GM21786 (cell line): ENCODE measurements around the gene ZNRF3.

Source experiments
- ATAC-seq: cut with Tn5 transposase; IDR thresholded peaks from one replicate; pipeline ENCODE4 v1.9.1; 2021; ENCODE audit not compliant: unreplicated experiment

Gene ZNRF3

GRCh38 chr22:28980326-28980725, 97.0 kb downstream of the ZNRF3 start:
- ATAC-seq: no peak

GRCh38 chr22:28981818-28982499, 98.6 kb downstream of the ZNRF3 start:
- ATAC-seq: no peak

GRCh38 chr22:28983190-28983589, 99.8 kb downstream of the ZNRF3 start:
- no peak for ATAC-seq

- no peak for ATAC-seq
These were observed 100.5 kb downstream of the ZNRF3 start for GRCh38 chr22:28983788-28984441.

- ATAC-seq: no peak
These were observed 101.2 kb downstream of the ZNRF3 start for GRCh38 chr22:28984482-28985158.

- no peak for ATAC-seq
These were observed 102.4 kb downstream of the ZNRF3 start for GRCh38 chr22:28985581-28986290.

- no peak for ATAC-seq
These were observed 103.0 kb downstream of the ZNRF3 start for GRCh38 chr22:28986366-28986765.

GRCh38 chr22:28988457-28988856, 105.1 kb downstream of the ZNRF3 start:
- no peak for ATAC-seq

GRCh38 chr22:28989035-28989464, 105.7 kb downstream of the ZNRF3 start:
- no peak for ATAC-seq

GRCh38 chr22:28989484-28989883, 106.1 kb downstream of the ZNRF3 start:
- no peak for ATAC-seq

- ATAC-seq: no peak
These were observed 106.5 kb downstream of the ZNRF3 start for GRCh38 chr22:28989912-28990311.

- ATAC-seq: no peak
These were observed 109.4 kb downstream of the ZNRF3 start for GRCh38 chr22:28992565-28993356.

- no peak for ATAC-seq
These were observed 111.2 kb downstream of the ZNRF3 start for GRCh38 chr22:28994522-28994921.

GRCh38 chr22:28995551-28995950, 112.2 kb downstream of the ZNRF3 start:
- ATAC-seq: no peak

- no peak for ATAC-seq
These were observed 114.0 kb downstream of the ZNRF3 start for GRCh38 chr22:28997342-28997741.

- ATAC-seq: no peak
These were observed 115.3 kb downstream of the ZNRF3 start for GRCh38 chr22:28998681-28999080.

GRCh38 chr22:28999510-28999909, 116.1 kb downstream of the ZNRF3 start:
- no peak for ATAC-seq

GRCh38 chr22:28999919-29000556, 116.7 kb downstream of the ZNRF3 start:
- no peak for ATAC-seq

GRCh38 chr22:29000641-29001040, 117.3 kb downstream of the ZNRF3 start:
- ATAC-seq: no peak

- no peak for ATAC-seq
These were observed 119.2 kb downstream of the ZNRF3 start for GRCh38 chr22:29002603-29003002.
